K562 (cell line): ENCODE measurements around the gene RBM25.

Experiments used
- POLR2A ChIP-seq: fragments of 450-650 bp; conservative IDR thresholded peaks from 2 replicates; pipeline ENCODE4 v1.6.1; 2016
- RFX5 ChIP-seq: IDR thresholded peaks from 2 replicates; pipeline ENCODE4 v1.6.1; 2011; ENCODE audit warnings: low read depth, mild to moderate bottlenecking, improper control_type of control experiment, low read length
- TF ChIP-seq, protein P1 (sequence below), 3 experiments: IDR thresholded peaks in 2 of 3; conservative IDR thresholded peaks in 1 of 3; 2 replicates each; pipeline ENCODE4 v1.5.1; 2011 to 2012; ENCODE audit warnings: low read length in 3 of 3, mild to moderate bottlenecking in 3 of 3, control low read depth in 2 of 3, improper control_type of control experiment in 1 of 3, inconsistent platforms in 1 of 3, low read depth in 1 of 3, mixed read lengths in 1 of 3, moderate library complexity in 1 of 3; ENCODE audit not compliant: insufficient read depth in 2 of 3

DNA sequence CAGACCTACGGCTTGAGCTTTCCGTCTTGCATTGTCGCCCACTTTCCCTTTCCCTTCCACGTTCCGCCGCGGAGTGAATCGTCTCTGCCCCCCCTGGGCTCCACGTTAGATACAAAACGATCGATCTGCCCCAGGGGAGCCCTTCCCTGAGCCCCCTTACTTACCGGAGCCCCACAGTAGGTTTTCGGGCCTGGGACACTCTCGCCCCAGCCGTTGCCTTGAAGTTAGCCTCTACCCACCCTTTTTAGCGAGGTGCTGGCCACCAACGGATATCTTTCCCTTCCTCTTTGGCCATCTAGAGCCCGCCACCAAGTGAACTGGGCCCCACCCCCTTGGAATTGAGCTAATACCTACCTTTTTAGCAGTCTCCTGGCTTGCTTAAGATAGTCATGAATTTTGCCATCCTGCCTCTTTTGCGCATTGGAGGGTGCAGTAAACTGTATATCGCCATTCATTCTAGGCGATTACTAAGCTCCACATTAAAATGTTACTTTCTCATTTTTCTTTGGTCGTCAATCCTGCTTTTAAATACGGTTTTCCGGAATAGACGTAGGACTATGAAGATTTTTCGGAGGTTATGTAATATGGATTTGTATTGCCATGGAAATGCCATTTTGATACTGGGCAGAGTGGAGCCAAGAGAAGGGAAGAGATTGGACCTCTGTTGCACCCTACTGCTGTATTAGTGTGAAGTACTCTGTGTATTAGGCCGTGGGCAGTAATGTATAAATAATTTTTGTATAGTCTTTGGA, 764 bp downstream of the RBM25 start:
- TF ChIP-seq RFX5 (no peak), POLR2A (no peak)
- TF ChIP-seq, protein P1, sequence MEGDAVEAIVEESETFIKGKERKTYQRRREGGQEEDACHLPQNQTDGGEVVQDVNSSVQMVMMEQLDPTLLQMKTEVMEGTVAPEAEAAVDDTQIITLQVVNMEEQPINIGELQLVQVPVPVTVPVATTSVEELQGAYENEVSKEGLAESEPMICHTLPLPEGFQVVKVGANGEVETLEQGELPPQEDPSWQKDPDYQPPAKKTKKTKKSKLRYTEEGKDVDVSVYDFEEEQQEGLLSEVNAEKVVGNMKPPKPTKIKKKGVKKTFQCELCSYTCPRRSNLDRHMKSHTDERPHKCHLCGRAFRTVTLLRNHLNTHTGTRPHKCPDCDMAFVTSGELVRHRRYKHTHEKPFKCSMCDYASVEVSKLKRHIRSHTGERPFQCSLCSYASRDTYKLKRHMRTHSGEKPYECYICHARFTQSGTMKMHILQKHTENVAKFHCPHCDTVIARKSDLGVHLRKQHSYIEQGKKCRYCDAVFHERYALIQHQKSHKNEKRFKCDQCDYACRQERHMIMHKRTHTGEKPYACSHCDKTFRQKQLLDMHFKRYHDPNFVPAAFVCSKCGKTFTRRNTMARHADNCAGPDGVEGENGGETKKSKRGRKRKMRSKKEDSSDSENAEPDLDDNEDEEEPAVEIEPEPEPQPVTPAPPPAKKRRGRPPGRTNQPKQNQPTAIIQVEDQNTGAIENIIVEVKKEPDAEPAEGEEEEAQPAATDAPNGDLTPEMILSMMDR (IDR thresholded peaks at IDR 0.05 in 2 of 3, conservative IDR thresholded peaks at IDR 0.05 in 1 of 3; ENCODE audit: insufficient read depth in 2 of 3, low read depth in 1 of 3, low read length in 3 of 3): no peak
